Progenitor cell of endocrine pancreas (in vitro differentiated cells): ENCODE results near the gene NFATC2. TPM values are rescaled to one million over a fixed set of nuclear protein-coding genes. Genes with fewer than 3 reads are reported as not detected.

ENCODE experiments used
- DNase-seq: peaks from one replicate; pipeline ENCODE4 v3.0.0; 2021; ENCODE audit warnings: low spot score; ENCODE audit not compliant: unreplicated experiment
- H3K27ac Mint-ChIP-seq: 2 replicates; pipeline ENCODE4 v1.8.0; 2021; ENCODE audit warnings: mild to moderate bottlenecking, moderate library complexity, mixed read lengths
- H3K27me3 Mint-ChIP-seq: 2 replicates; pipeline ENCODE4 v1.8.0; 2021; ENCODE audit warnings: mixed read lengths
- H3K36me3 Mint-ChIP-seq: 2 replicates; pipeline ENCODE4 v1.8.0; 2022; ENCODE audit warnings: mixed read lengths; ENCODE audit not compliant: insufficient read depth
- H3K4me1 Mint-ChIP-seq: 2 replicates; pipeline ENCODE4 v1.8.0; 2021; ENCODE audit warnings: low read depth, mixed read lengths
- H3K4me3 Mint-ChIP-seq: 2 replicates; pipeline ENCODE4 v1.8.0; 2021; ENCODE audit warnings: low read depth, mild to moderate bottlenecking, moderate library complexity, mixed read lengths
- H3K9me3 Mint-ChIP-seq: 2 replicates; pipeline ENCODE4 v1.8.0; 2021; ENCODE audit warnings: low read depth, mixed read lengths
- total RNA-seq: library from RNA; stranded (reverse); gene quantifications from 2 replicates; pipeline ENCODE4 v1.2.1, GENCODE V29; 2021
- TF ChIP-seq, protein P1 (sequence below): fragments of 200-600 bp; sonication (generic); IDR thresholded peaks from one replicate; pipeline ENCODE4 v1.5.0; 2021; ENCODE audit warnings: antibody characterized with exemption, mild to moderate bottlenecking; ENCODE audit not compliant: unreplicated experiment

NFATC2 gene
- total RNA-seq, 1 donor from 2014 or later = 11.2 TPM

GRCh38 chr20:51432251-51432784 is 110.2 kb downstream of the NFATC2 start:
- Mint-ChIP-seq H3K4me1 (peaks cover 30% of the 10 kb centered on the region), H3K27ac (no peak overlapping the region), H3K36me3 (peaks cover 9% of the 10 kb centered on the region), H3K27me3 (peaks cover 16% of the 10 kb centered on the region), H3K9me3 (no peaks in the 10 kb centered on the region), H3K4me3 (no peak overlapping the region)
- no peak for DNase-seq
- TF ChIP-seq, protein P1, sequence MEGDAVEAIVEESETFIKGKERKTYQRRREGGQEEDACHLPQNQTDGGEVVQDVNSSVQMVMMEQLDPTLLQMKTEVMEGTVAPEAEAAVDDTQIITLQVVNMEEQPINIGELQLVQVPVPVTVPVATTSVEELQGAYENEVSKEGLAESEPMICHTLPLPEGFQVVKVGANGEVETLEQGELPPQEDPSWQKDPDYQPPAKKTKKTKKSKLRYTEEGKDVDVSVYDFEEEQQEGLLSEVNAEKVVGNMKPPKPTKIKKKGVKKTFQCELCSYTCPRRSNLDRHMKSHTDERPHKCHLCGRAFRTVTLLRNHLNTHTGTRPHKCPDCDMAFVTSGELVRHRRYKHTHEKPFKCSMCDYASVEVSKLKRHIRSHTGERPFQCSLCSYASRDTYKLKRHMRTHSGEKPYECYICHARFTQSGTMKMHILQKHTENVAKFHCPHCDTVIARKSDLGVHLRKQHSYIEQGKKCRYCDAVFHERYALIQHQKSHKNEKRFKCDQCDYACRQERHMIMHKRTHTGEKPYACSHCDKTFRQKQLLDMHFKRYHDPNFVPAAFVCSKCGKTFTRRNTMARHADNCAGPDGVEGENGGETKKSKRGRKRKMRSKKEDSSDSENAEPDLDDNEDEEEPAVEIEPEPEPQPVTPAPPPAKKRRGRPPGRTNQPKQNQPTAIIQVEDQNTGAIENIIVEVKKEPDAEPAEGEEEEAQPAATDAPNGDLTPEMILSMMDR = no peak

- H3K9me3 Mint-ChIP-seq = no peaks in the 10 kb centered on the region
- H3K36me3 Mint-ChIP-seq = peaks cover 9% of the 10 kb centered on the region
- DNase-seq = no peak
- no peak overlapping the region for H3K4me3 Mint-ChIP-seq
- peaks cover 22% of the 10 kb centered on the region for H3K27me3 Mint-ChIP-seq
- H3K27ac Mint-ChIP-seq = no peak overlapping the region
- H3K4me1 Mint-ChIP-seq = peaks cover 30% of the 10 kb centered on the region
- TF ChIP-seq, protein P1 = no peak
Measured at GRCh38 chr20:51431321-51431720, 111.2 kb downstream of the NFATC2 start.

GRCh38 chr20:51430198-51430950 is 112.1 kb downstream of the NFATC2 start:
- H3K4me1 Mint-ChIP-seq = peaks cover 30% of the 10 kb centered on the region
- DNase-seq = no peak
- H3K9me3 Mint-ChIP-seq = no peaks in the 10 kb centered on the region
- H3K36me3 Mint-ChIP-seq = peaks cover 7% of the 10 kb centered on the region
- H3K27ac Mint-ChIP-seq = no peak overlapping the region
- peaks cover 22% of the 10 kb centered on the region for H3K27me3 Mint-ChIP-seq
- no peak overlapping the region for H3K4me3 Mint-ChIP-seq
- TF ChIP-seq, protein P1 = no peak

GRCh38 chr20:51429696-51430095 is 112.8 kb downstream of the NFATC2 start:
- no peaks in the 10 kb centered on the region for H3K9me3 Mint-ChIP-seq
- no peak overlapping the region for H3K4me3 Mint-ChIP-seq
- H3K27ac Mint-ChIP-seq = no peak overlapping the region
- peaks cover 22% of the 10 kb centered on the region for H3K27me3 Mint-ChIP-seq
- TF ChIP-seq, protein P1 = no peak
- peaks cover 3% of the 10 kb centered on the region for H3K36me3 Mint-ChIP-seq
- H3K4me1 Mint-ChIP-seq = peaks cover 30% of the 10 kb centered on the region
- no peak for DNase-seq

- no peaks in the 10 kb centered on the region for H3K9me3 Mint-ChIP-seq
- H3K4me3 Mint-ChIP-seq = no peak overlapping the region
- H3K4me1 Mint-ChIP-seq = peaks cover 30% of the 10 kb centered on the region
- no peak overlapping the region for H3K27ac Mint-ChIP-seq
- peaks cover 3% of the 10 kb centered on the region for H3K36me3 Mint-ChIP-seq
- H3K27me3 Mint-ChIP-seq = peaks cover 24% of the 10 kb centered on the region
- no peak for DNase-seq
- TF ChIP-seq, protein P1 = no peak
Measured at GRCh38 chr20:51429144-51429482, 113.4 kb downstream of the NFATC2 start.
